Panc1 (cell line): ENCODE results near the gene CD46. TPM values are rescaled to one million over a fixed set of nuclear protein-coding genes. Genes with fewer than 3 reads are reported as not detected.

Experiments
- ATAC-seq: fragments of 200-7000 bp; cut with Tn5 transposase; 2 replicates; pipeline ENCODE4 v1.9.1; 2020; ENCODE audit warnings: mild to moderate bottlenecking, moderate library complexity
- BruUV-seq: library from RNA; stranded (reverse); fragments of 400-500 nt; replicated peaks from 2 replicates; lab custom pipeline; 2021; lab: Mats Ljungman, UMichigan
- CTCF ChIA-PET: fragments of 300-600 bp; sonication (Branson Sonifier 250); formaldehyde crosslinking; loops from one replicate; lab custom pipeline; 2022; ENCODE audit warnings: antibody characterized with exemption; lab: Charles Lee
- POLR2A ChIA-PET: fragments of 300-600 bp; sonication (Branson Sonifier 250); formaldehyde crosslinking; loops from one replicate; lab custom pipeline; 2022; ENCODE audit warnings: antibody characterized with exemption; lab: Charles Lee
- DNase-seq: peaks from one replicate; pipeline ENCODE4 v3.0.0-alpha.2; 2010; ENCODE audit warnings: low read depth, low spot score
- H3K27ac ChIP-seq: 2 replicates; pipeline ENCODE4 v1.5.1; 2011; ENCODE audit warnings: mild to moderate bottlenecking, low read length, inconsistent platforms
- H3K27me3 ChIP-seq: fragments of 200-500 bp; sonication (Bioruptor generic); 2 replicates; pipeline ENCODE4 v1.6.0; 2014; ENCODE audit warnings: low read length, inconsistent platforms; ENCODE audit not compliant: control insufficient read depth, insufficient read depth
- H3K36me3 ChIP-seq: fragments of 200-500 bp; sonication (Bioruptor generic); 2 replicates; pipeline ENCODE4 v1.5.1; 2014; ENCODE audit warnings: inconsistent platforms, mild to moderate bottlenecking, low read length, moderate library complexity; ENCODE audit not compliant: control insufficient read depth, insufficient read depth
- H3K4me1 ChIP-seq: 2 replicates; pipeline ENCODE4 v1.5.1; 2011; ENCODE audit warnings: inconsistent platforms, mild to moderate bottlenecking, low read length, moderate library complexity; ENCODE audit not compliant: control insufficient read depth, insufficient read depth
- H3K4me3 ChIP-seq, 2 experiments: 2 replicates each; pipeline ENCODE4 v1.5.1; 2011 to 2012; ENCODE audit warnings: low read depth in 2 of 2, low read length in 2 of 2, mild to moderate bottlenecking in 2 of 2, inconsistent platforms in 1 of 2, moderate library complexity in 1 of 2
- H3K9me3 ChIP-seq: fragments of 200-500 bp; sonication (Bioruptor generic); 2 replicates; pipeline ENCODE4 v1.5.1; 2014; ENCODE audit warnings: low read depth, mild to moderate bottlenecking, inconsistent platforms, low read length, moderate library complexity; ENCODE audit not compliant: control insufficient read depth, insufficient read depth
- POLR2AphosphoS5 ChIP-seq: IDR thresholded peaks from 2 replicates; pipeline ENCODE4 v1.6.1; 2012; ENCODE audit warnings: mild to moderate bottlenecking, low read depth, low read length, moderate library complexity
- REST ChIP-seq, 2 experiments: IDR thresholded peaks; 2 replicates each; pipeline ENCODE4 v1.6.1; 2011 to 2012; ENCODE audit warnings: low read depth in 2 of 2, control low read depth in 1 of 2, low read length in 1 of 2, mild to moderate bottlenecking in 1 of 2, moderate library complexity in 1 of 2; ENCODE audit not compliant: insufficient read depth in 1 of 2
- SIN3A ChIP-seq: IDR thresholded peaks from 2 replicates; pipeline ENCODE4 v1.6.1; 2012; ENCODE audit warnings: low read depth, mild to moderate bottlenecking, low read length, moderate library complexity, borderline replicate concordance; ENCODE audit not compliant: insufficient read depth
- TCF7L2 ChIP-seq: IDR thresholded peaks from 2 replicates; pipeline ENCODE4 v1.6.1; 2011; ENCODE audit warnings: mild to moderate bottlenecking, low read depth, low read length, inconsistent platforms
- in situ Hi-C: cut with HindIII; loops from 2 replicates; pipeline ENCODE4 v1.10.0; 2016; ENCODE audit warnings: low sequenced_read_pairs, low pct_unique_long_range_greater_than_20kb
- intact Hi-C: fragments of 100-400 bp; cut with micrococcal nuclease; formaldehyde crosslinking; loops from one replicate; pipeline ENCODE4 v1.10.0; 2022; ENCODE audit not compliant: unreplicated experiment
- total RNA-seq: library from RNA; stranded (reverse); gene quantifications from one replicate; pipeline ENCODE4 v1.2.1, GENCODE V29; 2021; ENCODE audit not compliant: unreplicated experiment
- TF ChIP-seq, protein P1 (sequence below): fragments of 450-650 bp; IDR thresholded peaks from 2 replicates; pipeline ENCODE4 v1.5.1; 2017; ENCODE audit warnings: mild to moderate bottlenecking

CD46 gene
- total RNA-seq, 1 experiment from 2014 or later = 128 TPM

DNA sequence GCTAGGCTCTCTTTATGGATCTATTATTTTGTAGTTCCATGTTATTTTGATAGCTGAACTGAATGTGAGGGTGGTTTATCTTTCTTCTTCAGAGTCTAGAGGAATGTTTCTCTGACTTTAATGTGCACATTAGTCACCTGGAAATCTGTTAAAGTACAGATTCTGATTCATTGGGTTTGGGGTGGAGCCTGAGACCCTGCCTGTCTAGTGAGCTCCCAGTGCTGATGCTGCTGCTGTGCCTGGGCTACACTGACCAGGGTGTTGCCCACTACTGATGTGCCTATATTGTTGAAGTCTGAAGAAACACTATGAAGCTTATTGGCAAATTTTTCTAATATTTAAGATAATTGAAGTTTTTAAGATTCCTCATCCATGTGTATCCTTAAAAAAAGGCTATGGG lies 35.9 kb downstream of the CD46 start:
- H3K36me3 ChIP-seq = no peaks in the 10 kb centered on the region; the same call in 1 of the 2 replicates
- no peak overlapping the region for H3K27ac ChIP-seq
- ChIA-PET POLR2A (no interaction called here), CTCF (interaction anchor here (1.7 kb wide), 1 partner anchor 10 kb away, joined by 4 read pairs; no protein-coding TSS in a partner anchor)
- TF ChIP-seq POLR2AphosphoS5 (no peak), TCF7L2 (no peak), REST (IDR thresholded peaks at IDR 0.05; ENCODE audit: insufficient read depth in 1 of 2, low read depth in 2 of 2, low read length in 1 of 2) (no peak), SIN3A (no peak)
- TF ChIP-seq, protein P1, sequence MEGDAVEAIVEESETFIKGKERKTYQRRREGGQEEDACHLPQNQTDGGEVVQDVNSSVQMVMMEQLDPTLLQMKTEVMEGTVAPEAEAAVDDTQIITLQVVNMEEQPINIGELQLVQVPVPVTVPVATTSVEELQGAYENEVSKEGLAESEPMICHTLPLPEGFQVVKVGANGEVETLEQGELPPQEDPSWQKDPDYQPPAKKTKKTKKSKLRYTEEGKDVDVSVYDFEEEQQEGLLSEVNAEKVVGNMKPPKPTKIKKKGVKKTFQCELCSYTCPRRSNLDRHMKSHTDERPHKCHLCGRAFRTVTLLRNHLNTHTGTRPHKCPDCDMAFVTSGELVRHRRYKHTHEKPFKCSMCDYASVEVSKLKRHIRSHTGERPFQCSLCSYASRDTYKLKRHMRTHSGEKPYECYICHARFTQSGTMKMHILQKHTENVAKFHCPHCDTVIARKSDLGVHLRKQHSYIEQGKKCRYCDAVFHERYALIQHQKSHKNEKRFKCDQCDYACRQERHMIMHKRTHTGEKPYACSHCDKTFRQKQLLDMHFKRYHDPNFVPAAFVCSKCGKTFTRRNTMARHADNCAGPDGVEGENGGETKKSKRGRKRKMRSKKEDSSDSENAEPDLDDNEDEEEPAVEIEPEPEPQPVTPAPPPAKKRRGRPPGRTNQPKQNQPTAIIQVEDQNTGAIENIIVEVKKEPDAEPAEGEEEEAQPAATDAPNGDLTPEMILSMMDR = no peak
- BruUV-seq = no TSS peak
- intact Hi-C loops (no loop called here), in situ Hi-C loops (no loop called here)
- no peaks in the 10 kb centered on the region for H3K27me3 ChIP-seq
- no peaks in the 10 kb centered on the region for H3K4me1 ChIP-seq
- DNase-seq = no peak
- H3K4me3 ChIP-seq = no peak overlapping the region
- no peaks in the 10 kb centered on the region for H3K9me3 ChIP-seq
- ATAC-seq = no peak

DNA sequence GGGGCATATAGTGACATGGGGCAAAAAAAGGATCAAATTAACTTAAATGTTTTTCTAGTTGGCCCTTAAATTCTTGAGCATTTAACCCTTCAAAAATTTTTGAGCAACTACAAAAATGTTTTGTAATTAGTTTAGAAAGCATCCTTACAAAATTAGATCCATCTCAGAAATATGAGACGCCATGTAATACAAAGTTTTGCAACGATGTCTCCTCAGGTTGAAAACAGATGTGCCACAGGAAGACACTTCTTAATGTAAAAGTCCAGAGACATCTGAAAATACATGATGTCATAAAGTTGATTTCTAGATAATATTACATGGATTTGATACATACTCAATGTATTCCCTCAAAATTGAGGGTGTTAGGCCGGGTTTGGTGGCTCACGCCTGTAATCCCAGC lies 37.5 kb downstream of the CD46 start:
- BruUV-seq = no TSS peak
- peaks cover 6% of the 10 kb centered on the region for H3K36me3 ChIP-seq
- DNase-seq (no peak), ATAC-seq (no peak)
- no peaks in the 10 kb centered on the region for H3K9me3 ChIP-seq
- in situ Hi-C loops (no loop called here), intact Hi-C loops (no loop called here)
- ChIA-PET POLR2A (interaction anchor here (0.6 kb wide), 1 partner anchor 37 kb away, joined by 6 read pairs; no protein-coding TSS in a partner anchor), CTCF (no interaction called here)
- no peak overlapping the region for H3K4me3 ChIP-seq
- H3K27ac ChIP-seq = no peak overlapping the region
- TF ChIP-seq, protein P1 = no peak
- TF ChIP-seq POLR2AphosphoS5 (no peak), SIN3A (no peak), REST (IDR thresholded peaks at IDR 0.05; ENCODE audit: insufficient read depth in 1 of 2, low read depth in 2 of 2, low read length in 1 of 2) (no peak), TCF7L2 (no peak)
- H3K4me1 ChIP-seq = no peaks in the 10 kb centered on the region
- H3K27me3 ChIP-seq = no peaks in the 10 kb centered on the region
